ENCODE data around the gene TSBP1.

Gene TSBP1, protein sequence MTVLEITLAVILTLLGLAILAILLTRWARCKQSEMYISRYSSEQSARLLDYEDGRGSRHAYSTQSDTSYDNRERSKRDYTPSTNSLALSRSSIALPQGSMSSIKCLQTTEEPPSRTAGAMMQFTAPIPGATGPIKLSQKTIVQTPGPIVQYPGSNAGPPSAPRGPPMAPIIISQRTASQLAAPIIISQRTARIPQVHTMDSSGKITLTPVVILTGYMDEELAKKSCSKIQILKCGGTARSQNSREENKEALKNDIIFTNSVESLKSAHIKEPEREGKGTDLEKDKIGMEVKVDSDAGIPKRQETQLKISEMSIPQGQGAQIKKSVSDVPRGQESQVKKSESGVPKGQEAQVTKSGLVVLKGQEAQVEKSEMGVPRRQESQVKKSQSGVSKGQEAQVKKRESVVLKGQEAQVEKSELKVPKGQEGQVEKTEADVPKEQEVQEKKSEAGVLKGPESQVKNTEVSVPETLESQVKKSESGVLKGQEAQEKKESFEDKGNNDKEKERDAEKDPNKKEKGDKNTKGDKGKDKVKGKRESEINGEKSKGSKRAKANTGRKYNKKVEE

GRCh38 chr6:32371803-32372202 lies at the start of gene TSBP1:
Gene TSBP1, minus strand, starts transcription at chr6:32371903. Its CDS starts 197 bp downstream, at chr6:32371706.
- DNase-seq = no peak

DNA sequence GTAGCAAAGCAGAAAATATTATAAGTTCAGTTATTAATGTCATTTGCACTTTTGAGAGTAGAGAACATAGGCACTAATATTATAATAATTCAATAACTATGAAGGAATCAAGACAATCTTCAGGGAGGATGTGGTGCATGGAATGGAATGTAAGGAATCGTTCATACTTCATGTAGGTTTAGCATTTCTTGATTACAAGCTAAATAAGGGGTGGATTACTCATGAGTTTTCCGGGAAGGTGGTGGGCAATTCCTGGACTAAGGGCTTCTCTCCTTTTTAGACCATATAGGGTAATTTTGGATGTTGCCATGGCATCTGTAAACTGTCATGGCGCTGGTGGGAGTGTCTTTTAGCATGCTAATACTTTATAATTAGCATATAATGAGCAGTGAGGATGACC lies 44.3 kb upstream of the TSBP1 start:
- DNase-seq = no peak

DNA sequence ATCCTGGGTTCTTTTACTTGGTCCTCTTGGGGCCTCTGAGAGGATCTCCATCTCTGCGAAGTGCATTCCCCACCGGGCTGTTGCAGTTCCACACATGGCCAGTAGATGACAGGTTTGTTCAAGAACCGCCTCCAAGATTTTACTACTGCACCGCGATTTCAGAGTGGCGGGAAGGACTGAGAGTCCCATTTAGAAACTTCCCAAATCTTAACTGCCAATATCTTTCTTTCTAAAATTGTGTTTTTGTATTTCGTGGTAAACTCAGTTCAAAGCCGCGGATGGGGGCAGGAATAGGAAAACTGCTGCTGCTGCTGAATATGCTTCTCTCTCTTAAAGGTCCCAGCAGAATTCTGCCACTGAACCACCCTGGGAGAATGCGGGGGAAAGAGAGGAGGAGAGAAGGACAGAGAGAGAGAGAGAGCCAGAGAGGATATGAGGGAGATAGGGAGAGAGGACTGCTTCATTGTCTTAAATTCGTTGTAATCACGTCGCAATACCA lies 43.9 kb upstream of the TSBP1 start:
- DNase-seq = peak; percentile 79

DNA sequence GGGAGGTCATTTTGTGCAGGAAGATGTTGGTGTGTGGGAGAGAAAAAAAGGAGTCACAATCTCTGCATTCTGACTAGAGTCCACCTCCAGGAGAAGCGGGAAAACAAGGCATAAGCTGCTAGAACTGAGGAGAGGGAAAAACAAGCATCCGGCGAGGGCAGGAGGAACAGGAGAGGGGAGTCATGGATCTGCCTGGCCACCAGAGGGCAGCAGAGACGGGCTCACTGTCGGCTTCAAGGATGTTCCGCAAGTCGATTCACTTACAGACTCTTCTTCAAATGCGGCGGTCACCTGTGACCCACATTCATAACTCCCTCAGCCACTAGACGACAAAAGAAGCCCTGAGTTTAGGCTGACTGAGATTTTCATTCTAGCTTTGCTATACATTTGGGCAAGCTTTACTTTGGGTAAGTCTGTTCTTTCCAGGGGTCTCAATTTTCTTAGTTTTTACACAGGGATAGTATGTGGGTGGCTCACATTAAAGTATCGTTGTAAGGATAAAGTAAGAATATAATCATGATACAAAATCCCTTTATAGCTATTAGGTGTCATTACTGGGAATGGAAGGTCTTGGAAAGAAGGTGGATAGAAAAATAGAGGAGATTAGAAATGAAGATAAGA lies 41.8 kb upstream of the TSBP1 start:
- peak; percentile 89 for DNase-seq

- no peak for DNase-seq
Observed at GRCh38 chr6:32411566-32412327, 40.0 kb upstream of the TSBP1 start.

DNA sequence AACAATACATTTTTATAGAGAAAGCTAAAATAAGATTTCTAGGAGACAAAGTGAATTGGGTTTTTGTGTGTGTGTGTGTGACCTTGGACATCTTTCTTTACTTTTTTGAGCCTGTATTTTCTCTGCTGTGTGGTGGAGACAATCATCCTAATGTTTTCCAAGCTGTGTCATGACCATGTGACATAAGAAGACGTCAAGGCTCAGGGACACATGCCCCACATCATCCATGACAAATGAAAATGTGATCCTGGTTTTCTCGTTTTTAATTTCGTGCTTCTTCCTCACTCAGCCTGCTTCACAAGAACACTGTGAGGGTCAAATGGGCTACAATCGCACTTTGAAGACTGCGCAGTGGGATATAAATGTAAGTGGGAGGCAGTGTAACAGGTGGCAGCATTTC lies 39.2 kb upstream of the TSBP1 start:
- no peak for DNase-seq

GRCh38 chr6:32406857-32407256 lies 35.2 kb upstream of the TSBP1 start, which contains the start of gene BTNL2:
Gene BTNL2, minus strand, starts transcription at chr6:32407181. Its CDS starts 58 bp downstream, at chr6:32407123.
- no peak for DNase-seq

GRCh38 chr6:32406197-32406596 lies 34.5 kb upstream of the TSBP1 start:
- DNase-seq = no peak

DNA sequence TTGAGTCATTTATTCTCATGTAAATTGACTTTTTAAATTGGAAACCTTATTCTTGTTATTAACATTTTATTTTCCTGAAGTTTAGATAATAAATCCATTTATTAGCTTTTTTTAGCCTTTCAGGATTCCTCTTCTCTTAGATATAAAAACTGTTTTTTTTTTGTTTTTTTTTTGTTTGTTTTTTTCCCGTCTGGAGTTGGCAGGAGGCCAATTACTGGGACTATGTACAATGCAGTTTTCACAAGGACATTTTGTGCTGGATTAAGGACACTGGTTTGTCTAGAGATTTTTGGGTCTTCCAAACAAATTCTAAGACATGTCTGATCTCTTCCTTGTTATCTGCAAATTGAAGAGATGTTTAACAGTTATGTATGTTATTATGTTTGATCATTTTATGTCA lies 34.0 kb upstream of the TSBP1 start:
- no peak for DNase-seq

- DNase-seq = no peak
Observed at GRCh38 chr6:32402812-32403211, 31.1 kb upstream of the TSBP1 start.

- DNase-seq = no peak
Observed at GRCh38 chr6:32401284-32401963, 29.7 kb upstream of the TSBP1 start.

DNA sequence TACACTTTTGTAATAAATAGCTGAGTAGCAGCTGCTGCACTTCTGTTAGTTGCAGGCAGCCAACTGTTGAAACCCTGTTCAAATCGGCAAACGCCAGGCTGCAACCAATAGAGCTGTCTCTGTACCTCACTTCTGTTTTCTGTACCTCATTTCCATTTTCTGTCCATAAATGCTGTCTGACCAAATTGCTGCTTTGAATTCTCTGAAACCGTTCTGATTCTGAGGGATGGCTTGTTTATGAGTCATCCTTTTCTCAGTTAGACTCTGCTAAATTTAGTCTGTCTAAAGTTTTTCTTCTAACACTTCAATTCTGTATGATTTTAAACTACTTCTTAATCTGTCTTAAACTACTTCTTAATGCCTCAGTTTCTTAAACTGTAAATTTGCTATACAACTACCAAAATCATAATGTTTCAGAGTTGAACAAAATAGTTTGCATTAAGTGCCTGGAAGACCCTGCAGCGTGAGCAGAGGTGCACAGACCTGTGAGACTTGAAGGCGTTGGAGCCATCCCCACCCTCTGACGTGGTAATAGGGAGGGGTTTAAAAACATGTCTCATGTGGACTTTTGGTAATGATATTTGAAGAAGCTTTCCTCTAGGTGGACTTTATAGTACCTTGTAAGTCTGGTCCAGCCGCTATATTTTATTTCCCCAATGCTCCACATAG lies 25.7 kb upstream of the TSBP1 start:
- no peak for DNase-seq

DNA sequence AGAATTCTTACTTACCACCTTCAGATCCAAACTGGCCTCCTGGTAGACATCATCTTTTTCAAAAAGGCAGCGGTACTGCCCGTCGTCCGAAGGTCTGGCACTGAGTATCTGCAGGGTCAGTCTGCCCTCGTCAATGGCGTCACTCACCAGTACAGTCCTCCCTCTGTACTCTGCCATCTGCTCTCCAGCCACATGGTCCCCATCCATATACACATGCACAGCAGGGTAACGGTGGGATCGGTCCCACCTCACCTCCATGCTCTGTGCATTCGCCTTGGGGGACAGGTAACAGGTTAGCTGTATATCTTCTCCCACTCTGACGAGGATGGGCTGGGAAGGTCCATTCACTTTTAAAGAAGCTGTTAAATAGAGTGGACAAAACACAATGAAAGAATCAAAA lies 24.3 kb upstream of the TSBP1 start:
- DNase-seq = no peak

DNA sequence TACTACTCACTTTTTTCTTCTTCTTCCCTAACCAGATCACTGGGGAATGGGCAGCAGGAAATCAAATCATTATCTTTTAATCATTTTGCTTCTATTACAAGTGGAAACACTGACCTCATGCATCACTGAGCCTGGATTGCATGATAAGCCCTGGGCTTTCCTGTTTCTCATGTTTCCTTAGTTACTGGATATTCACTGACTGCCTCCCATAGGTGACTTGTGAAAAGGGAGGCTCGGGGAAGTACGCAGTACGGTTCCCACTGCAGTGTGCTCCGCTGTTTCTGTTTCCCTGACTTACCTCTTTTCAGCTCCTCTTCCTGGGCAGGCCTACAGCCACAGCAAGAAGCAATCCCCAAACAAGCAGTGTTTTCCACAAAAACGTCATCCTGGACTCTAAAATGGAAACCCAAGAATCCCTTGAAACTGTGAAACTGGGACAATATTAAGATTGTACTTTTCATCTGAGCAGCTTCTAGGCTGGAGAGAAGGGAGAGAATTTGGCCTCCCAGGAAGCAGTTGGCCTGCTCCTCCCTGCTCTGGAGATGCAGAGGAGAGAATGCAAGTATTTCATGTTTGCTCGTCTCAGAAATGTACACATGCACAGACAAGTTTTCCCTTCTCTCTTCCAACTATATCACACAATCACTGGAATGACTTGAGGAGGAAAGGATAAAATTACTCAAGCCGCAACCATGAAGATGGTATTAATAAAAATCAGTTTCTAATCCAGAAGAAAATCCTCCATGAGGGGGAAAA lies 22.1 kb upstream of the TSBP1 start:
- no peak for DNase-seq

GRCh38 chr6:32391505-32391904 lies 19.8 kb upstream of the TSBP1 start:
- no peak for DNase-seq

GRCh38 chr6:32387589-32388340 lies 16.1 kb upstream of the TSBP1 start:
- no peak for DNase-seq

GRCh38 chr6:32386040-32386439 lies 14.3 kb upstream of the TSBP1 start:
- no peak for DNase-seq

DNA sequence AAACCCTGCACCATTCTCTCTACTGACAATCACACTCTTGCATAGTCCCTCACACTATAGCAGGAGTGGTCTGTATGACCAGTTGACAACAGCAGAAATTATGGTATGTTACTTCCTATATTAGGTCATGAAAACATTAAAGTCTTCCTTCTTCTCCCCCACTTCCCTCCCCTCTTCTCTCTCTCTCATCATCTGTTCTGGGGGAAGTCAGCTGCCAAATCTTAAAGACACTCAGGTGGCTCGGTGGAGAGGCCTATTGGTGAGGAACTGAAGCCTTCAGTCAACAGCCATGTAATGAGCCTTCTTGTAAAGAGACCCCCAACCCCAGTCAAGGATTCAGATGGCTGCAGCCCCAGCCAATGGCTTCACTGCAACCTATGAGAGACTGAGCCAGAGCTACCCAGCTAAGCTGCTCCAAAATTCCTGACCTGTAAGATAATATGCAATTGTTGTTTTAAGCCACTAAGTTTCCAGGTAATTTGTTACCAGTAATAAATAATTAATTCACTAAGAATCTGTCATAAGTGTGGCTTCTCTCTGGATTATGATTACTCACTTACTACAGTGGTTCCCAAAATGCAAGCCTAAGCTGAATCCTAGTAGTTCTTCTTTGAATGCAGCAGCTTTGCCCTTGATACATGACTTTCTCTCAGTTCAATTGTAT lies 11.2 kb upstream of the TSBP1 start:
- no peak for DNase-seq

DNA sequence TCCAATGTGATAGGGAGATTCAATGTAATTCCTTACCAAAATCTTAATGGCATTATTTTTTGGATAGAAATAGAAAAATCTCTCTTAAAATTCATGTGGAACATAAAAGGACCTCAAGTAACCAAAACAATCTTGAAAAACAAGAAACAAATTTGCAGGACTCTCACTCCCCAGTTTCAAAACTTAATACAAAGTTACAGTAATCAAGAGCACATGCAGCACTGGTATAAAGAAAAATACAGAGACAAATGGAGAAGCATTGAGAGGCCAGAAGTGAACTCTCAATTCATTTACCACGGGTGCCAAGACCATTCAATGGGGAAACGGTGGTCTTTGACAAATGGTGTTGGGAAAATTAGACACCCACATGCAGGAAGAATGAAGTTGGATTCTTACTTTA lies 7.8 kb upstream of the TSBP1 start:
- DNase-seq = no peak

All from CD4-positive, alpha-beta T cell treated with Interleukin-6 for 4 hours (primary cell).